Measurements from ENCODE around the gene GAS2L3. TPM values are rescaled to one million over a fixed set of nuclear protein-coding genes. Genes with fewer than 3 reads are reported as not detected.

The GAS2L3 gene
- total and polyA plus RNA-seq, 2 of the 13 experiments (the other 11 are each of a cell fraction or from before 2014, with no cell fraction given), result 7.0 to 20.8 TPM

DNA sequence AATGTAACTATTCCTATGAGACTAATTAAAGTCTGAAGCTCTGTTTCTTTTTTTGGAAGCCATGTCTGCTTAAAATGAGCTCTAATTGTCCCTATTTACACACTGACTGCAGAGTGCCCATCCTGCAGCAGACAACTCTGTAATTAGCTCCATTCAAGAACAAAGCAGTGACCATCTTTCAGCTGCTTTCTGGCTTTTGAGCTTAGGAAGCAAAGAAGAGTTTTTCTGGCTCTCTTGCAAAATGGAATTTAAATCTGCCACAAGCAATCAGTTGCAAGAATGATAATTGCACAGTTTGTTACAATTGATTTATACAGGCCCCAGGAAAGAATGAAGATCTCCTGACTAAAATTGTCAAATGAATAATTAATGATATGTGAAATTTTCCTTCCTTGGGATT, 83.4 kb downstream of the GAS2L3 start:
- DNase-seq (ENCODE audit: low spot score), result no peak
- Histone ChIP-seq H3K9ac (ENCODE audit: insufficient read depth, low read depth, low read length) (no peak overlapping the region), H4K20me1 (ENCODE audit: insufficient read depth, low read length) (no peaks in the 10 kb centered on the region), H3K9me3 (ENCODE audit: low read length) (no peaks in the 10 kb centered on the region), H3K36me3 (replicated peaks in 1 of 2; ENCODE audit: control insufficient read depth in 1 of 2, insufficient read depth in 2 of 2, low read length in 2 of 2) (no peaks in the 10 kb centered on the region), H2AFZ (ENCODE audit: low read length) (no peak overlapping the region), H3K4me3 (replicated peaks in 1 of 3; ENCODE audit: insufficient read depth in 1 of 3, low read depth in 2 of 3, low read length in 3 of 3) (no peak overlapping the region), H3K4me1 (ENCODE audit: insufficient read depth, low read length) (peaks cover 24% of the 10 kb centered on the region), H3K27me3 (ENCODE audit: control insufficient read depth in 1 of 2, insufficient read depth in 2 of 2, low read length in 2 of 2) (peaks cover 1 to 8% of the 10 kb centered on the region in 2 experiments; a peak in 2 of 5 replicates), H3K79me2 (ENCODE audit: insufficient read depth, low read length) (no peaks in the 10 kb centered on the region), H3K4me2 (ENCODE audit: low read depth, low read length) (no peak overlapping the region), H3K27ac (ENCODE audit: extremely low read length, insufficient read depth, low read length) (no peak overlapping the region)
- no peak for ATAC-seq
- intact Hi-C loops (cut with micrococcal nuclease; ENCODE audit: unreplicated experiment) (no loop called here), in situ Hi-C loops (cut with HindIII; ENCODE audit: extremely low pct_ligation_motif_present, low pct_unique_long_range_greater_than_20kb) (no loop called here)
- ChIA-PET POLR2A (no interaction called here), CTCF (ENCODE audit: low intra/inter-chr PET ratio, low total read pairs) (no interaction called here)
- BruUV-seq (replicated peaks), result no TSS peak
- FAIRE-seq, result no peak
- TF ChIP-seq SIN3A (IDR thresholded peaks at IDR 0.05; ENCODE audit: borderline replicate concordance, low read depth, low read length) (no peak), TEF (CRISPR knock-in tag; IDR thresholded peaks at IDR 0.05) (no peak), TEAD2 (CRISPR knock-in tag; IDR thresholded peaks at IDR 0.05) (no peak), ZNF616 (CRISPR knock-in tag; IDR thresholded peaks at IDR 0.05; ENCODE audit: low read depth) (no peak), MATR3 (CRISPR knock-in tag; IDR thresholded peaks at IDR 0.05) (no peak), U2AF1 (optimal IDR thresholded peaks at IDR 0.05; ENCODE audit: low read depth, low read length) (no peak), ZMYM2 (CRISPR knock-in tag; IDR thresholded peaks at IDR 0.05) (no peak), NFAT5 (CRISPR knock-in tag; IDR thresholded peaks at IDR 0.05) (no peak), ZNF382 (CRISPR knock-in tag; IDR thresholded peaks at IDR 0.05; ENCODE audit: borderline replicate concordance) (no peak), SP2 (CRISPR knock-in tag; IDR thresholded peaks at IDR 0.05) (no peak), PBX3 (CRISPR knock-in tag; IDR thresholded peaks at IDR 0.05; ENCODE audit: borderline replicate concordance) (no peak), JUNB (CRISPR knock-in tag; IDR thresholded peaks at IDR 0.05; ENCODE audit: borderline replicate concordance) (no peak), EP300 (IDR thresholded peaks at IDR 0.05; ENCODE audit: low read depth in 2 of 2, low read length in 2 of 2) (no peak), EP300 (CRISPR knock-in tag; IDR thresholded peaks at IDR 0.05; ENCODE audit: borderline replicate concordance) (no peak), ZNF841 (CRISPR knock-in tag; IDR thresholded peaks at IDR 0.05; ENCODE audit: borderline replicate concordance) (no peak), ZNF879 (CRISPR knock-in tag; IDR thresholded peaks at IDR 0.05) (no peak), NR3C1 (CRISPR knock-in tag; IDR thresholded peaks at IDR 0.05) (no peak)
- TF ChIP-seq, protein P1, sequence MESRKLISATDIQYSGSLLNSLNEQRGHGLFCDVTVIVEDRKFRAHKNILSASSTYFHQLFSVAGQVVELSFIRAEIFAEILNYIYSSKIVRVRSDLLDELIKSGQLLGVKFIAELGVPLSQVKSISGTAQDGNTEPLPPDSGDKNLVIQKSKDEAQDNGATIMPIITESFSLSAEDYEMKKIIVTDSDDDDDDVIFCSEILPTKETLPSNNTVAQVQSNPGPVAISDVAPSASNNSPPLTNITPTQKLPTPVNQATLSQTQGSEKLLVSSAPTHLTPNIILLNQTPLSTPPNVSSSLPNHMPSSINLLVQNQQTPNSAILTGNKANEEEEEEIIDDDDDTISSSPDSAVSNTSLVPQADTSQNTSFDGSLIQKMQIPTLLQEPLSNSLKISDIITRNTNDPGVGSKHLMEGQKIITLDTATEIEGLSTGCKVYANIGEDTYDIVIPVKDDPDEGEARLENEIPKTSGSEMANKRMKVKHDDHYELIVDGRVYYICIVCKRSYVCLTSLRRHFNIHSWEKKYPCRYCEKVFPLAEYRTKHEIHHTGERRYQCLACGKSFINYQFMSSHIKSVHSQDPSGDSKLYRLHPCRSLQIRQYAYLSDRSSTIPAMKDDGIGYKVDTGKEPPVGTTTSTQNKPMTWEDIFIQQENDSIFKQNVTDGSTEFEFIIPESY (CRISPR knock-in tag; IDR thresholded peaks at IDR 0.05), result no peak
